ENCODE data around the gene CAMK2G. TPM values are rescaled to one million over a fixed set of nuclear protein-coding genes. Genes with fewer than 3 reads are reported as not detected.

CAMK2G gene
- total RNA-seq, 1 experiment from 2014 or later: 41.4 TPM

DNA sequence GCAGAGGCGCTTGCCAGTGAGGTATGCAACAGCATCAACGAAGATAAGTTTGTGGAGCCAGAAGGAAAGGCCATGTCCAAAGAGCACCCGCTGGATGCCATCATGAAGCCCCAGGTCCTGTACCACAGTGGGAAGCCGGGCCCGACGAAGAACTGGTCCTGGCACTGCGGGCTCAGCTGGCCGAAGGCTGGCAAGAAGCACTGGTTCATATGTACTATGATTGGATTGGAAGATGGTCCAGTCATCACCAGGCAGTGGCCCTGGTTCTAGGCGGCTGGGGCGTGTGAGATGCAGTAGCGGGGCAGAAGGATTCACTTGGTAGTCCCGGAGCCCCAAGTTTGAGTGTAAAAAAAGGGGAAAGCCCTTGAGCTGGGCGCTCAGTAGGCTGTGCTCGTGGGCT lies 66.9 kb downstream of the CAMK2G start:
- no peak overlapping the region for H3K27ac ChIP-seq (ENCODE audit: low read length)
- H3K9me3 ChIP-seq (ENCODE audit: control insufficient read depth, insufficient read depth, low read depth, low read length): no peaks in the 10 kb centered on the region
- ATAC-seq: no peak
- POLR2A ChIA-PET: no interaction called here
- 0 out of 2 replicates have a peak, but pooled peaks cover 7% of the 10 kb centered on the region for H3K4me1 ChIP-seq (ENCODE audit: control insufficient read depth, insufficient read depth, low read length)
- no peak overlapping the region for H3K4me3 ChIP-seq (ENCODE audit: low read depth in 2 of 2, low read length in 2 of 2)
- in situ Hi-C loops (cut with HindIII; ENCODE audit: low pct_unique_long_range_greater_than_20kb, low sequenced_read_pairs) (no loop called here), intact Hi-C loops (cut with micrococcal nuclease; ENCODE audit: unreplicated experiment) (no loop called here)
- DNase-seq (ENCODE audit: low read depth, low spot score): no peak
- CTCF ChIA-PET: no interaction called here
- TF ChIP-seq POLR2AphosphoS5 (IDR thresholded peaks at IDR 0.05; ENCODE audit: low read depth, low read length): no peak
- TF ChIP-seq, protein P1, sequence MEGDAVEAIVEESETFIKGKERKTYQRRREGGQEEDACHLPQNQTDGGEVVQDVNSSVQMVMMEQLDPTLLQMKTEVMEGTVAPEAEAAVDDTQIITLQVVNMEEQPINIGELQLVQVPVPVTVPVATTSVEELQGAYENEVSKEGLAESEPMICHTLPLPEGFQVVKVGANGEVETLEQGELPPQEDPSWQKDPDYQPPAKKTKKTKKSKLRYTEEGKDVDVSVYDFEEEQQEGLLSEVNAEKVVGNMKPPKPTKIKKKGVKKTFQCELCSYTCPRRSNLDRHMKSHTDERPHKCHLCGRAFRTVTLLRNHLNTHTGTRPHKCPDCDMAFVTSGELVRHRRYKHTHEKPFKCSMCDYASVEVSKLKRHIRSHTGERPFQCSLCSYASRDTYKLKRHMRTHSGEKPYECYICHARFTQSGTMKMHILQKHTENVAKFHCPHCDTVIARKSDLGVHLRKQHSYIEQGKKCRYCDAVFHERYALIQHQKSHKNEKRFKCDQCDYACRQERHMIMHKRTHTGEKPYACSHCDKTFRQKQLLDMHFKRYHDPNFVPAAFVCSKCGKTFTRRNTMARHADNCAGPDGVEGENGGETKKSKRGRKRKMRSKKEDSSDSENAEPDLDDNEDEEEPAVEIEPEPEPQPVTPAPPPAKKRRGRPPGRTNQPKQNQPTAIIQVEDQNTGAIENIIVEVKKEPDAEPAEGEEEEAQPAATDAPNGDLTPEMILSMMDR (IDR thresholded peaks at IDR 0.05): no peak
- TF ChIP-seq TCF7L2 (IDR thresholded peaks at IDR 0.05; ENCODE audit: low read depth, low read length): no peak
- no peaks in the 10 kb centered on the region for H3K27me3 ChIP-seq (ENCODE audit: control insufficient read depth, insufficient read depth, low read length)
- H3K36me3 ChIP-seq (ENCODE audit: control insufficient read depth, insufficient read depth, low read length): peaks cover 4% of the 10 kb centered on the region; the same call in 1 of the 2 replicates
- no TSS peak for BruUV-seq (replicated peaks)

DNA sequence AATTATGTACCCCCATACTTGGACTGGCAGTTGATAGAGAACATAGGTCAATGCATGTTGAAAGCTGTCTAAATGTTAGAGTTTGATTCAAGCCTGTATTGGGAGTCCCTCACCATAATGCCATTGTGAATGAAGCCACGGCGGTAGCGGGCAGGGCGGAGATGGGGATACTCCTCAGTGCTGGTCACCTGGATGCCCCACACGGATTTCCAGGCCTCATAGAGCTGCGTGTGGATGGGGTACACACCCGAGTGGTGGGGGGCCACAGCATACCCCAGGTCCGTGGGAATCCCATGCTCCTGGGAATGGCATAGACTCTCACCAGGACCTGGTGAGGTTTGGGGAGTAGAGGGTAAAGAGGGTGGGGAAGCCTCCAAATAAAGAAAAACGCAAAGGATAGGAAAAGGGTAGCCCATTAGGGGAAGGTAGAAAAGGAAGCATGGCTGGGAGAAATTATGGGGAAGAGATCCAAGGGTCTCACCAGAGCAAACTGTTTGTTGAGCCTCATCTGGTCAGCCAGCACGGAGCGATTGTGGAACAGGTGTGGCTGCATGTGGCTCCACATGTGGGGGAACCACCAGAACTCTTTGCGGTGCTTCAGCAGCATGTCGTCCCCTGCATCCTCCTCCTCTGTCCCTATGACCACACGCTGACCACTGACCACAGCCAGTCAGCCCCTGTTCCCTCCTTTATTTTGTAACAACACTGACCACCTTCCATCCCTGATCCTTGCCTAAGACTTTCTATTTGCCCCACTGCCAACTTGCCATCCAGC lies 68.0 kb downstream of the CAMK2G start:
- BruUV-seq (replicated peaks): no TSS peak
- Histone ChIP-seq H3K27me3 (ENCODE audit: control insufficient read depth, insufficient read depth, low read length) (no peaks in the 10 kb centered on the region), H3K4me3 (ENCODE audit: low read depth in 2 of 2, low read length in 2 of 2) (no peak overlapping the region), H3K4me1 (ENCODE audit: control insufficient read depth, insufficient read depth, low read length) (0 out of 2 replicates have a peak, but pooled peaks cover 4% of the 10 kb centered on the region), H3K9me3 (ENCODE audit: control insufficient read depth, insufficient read depth, low read depth, low read length) (no peaks in the 10 kb centered on the region), H3K27ac (ENCODE audit: low read length) (no peak overlapping the region), H3K36me3 (ENCODE audit: control insufficient read depth, insufficient read depth, low read length) (peaks cover 9% of the 10 kb centered on the region)
- ChIA-PET POLR2A (interaction anchor here (0.6 kb wide), 1 partner anchor 23 kb away, joined by 3 read pairs; no protein-coding TSS in a partner anchor), CTCF (no interaction called here)
- no peak for TF ChIP-seq SIN3A (IDR thresholded peaks at IDR 0.05; ENCODE audit: borderline replicate concordance, insufficient read depth, low read depth, low read length)
- TF ChIP-seq, protein P2, sequence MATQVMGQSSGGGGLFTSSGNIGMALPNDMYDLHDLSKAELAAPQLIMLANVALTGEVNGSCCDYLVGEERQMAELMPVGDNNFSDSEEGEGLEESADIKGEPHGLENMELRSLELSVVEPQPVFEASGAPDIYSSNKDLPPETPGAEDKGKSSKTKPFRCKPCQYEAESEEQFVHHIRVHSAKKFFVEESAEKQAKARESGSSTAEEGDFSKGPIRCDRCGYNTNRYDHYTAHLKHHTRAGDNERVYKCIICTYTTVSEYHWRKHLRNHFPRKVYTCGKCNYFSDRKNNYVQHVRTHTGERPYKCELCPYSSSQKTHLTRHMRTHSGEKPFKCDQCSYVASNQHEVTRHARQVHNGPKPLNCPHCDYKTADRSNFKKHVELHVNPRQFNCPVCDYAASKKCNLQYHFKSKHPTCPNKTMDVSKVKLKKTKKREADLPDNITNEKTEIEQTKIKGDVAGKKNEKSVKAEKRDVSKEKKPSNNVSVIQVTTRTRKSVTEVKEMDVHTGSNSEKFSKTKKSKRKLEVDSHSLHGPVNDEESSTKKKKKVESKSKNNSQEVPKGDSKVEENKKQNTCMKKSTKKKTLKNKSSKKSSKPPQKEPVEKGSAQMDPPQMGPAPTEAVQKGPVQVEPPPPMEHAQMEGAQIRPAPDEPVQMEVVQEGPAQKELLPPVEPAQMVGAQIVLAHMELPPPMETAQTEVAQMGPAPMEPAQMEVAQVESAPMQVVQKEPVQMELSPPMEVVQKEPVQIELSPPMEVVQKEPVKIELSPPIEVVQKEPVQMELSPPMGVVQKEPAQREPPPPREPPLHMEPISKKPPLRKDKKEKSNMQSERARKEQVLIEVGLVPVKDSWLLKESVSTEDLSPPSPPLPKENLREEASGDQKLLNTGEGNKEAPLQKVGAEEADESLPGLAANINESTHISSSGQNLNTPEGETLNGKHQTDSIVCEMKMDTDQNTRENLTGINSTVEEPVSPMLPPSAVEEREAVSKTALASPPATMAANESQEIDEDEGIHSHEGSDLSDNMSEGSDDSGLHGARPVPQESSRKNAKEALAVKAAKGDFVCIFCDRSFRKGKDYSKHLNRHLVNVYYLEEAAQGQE (IDR thresholded peaks at IDR 0.05; ENCODE audit: insufficient read depth in 1 of 2, low read depth in 2 of 2, low read length in 1 of 2): no peak
- no peak for TF ChIP-seq TCF7L2 (IDR thresholded peaks at IDR 0.05; ENCODE audit: low read depth, low read length)
- TF ChIP-seq, protein P1 (IDR thresholded peaks at IDR 0.05): no peak
- intact Hi-C loops (cut with micrococcal nuclease; ENCODE audit: unreplicated experiment) (no loop called here), in situ Hi-C loops (cut with HindIII; ENCODE audit: low pct_unique_long_range_greater_than_20kb, low sequenced_read_pairs) (no loop called here)
- ATAC-seq: no peak
- DNase-seq (ENCODE audit: low read depth, low spot score): no peak

Measured in Panc1 (cell line).